K562 (cell line): ENCODE results near the gene GATC. TPM values are rescaled to one million over a fixed set of nuclear protein-coding genes. Genes with fewer than 3 reads are reported as not detected.

Experiments used
- ATAC-seq: fragments of 200-7000 bp; cut with Tn5 transposase; 3 replicates; pipeline ENCODE4 v1.9.1; 2020; ENCODE audit warnings: moderate library complexity
- BruUV-seq: library from RNA; stranded (reverse); fragments of 400-500 nt; replicated peaks from 2 replicates; lab custom pipeline; 2021; lab: Mats Ljungman, UMichigan
- CTCF ChIA-PET: fragments of 300-600 bp; formaldehyde crosslinking; extraction: SDS; loops from one replicate; lab custom pipeline; 2021; ENCODE audit warnings: low intra/inter-chr PET ratio; lab: Yijun Ruan, JAX
- POLR2A ChIA-PET: fragments of 300-600, 350-650 bp; sonication (Branson Sonifier 250); formaldehyde crosslinking; extraction: SDS; loops from one replicate; lab custom pipeline; 2021; ENCODE audit warnings: antibody characterized with exemption, inconsistent platforms; lab: Yijun Ruan, JAX
- DNase-seq, 4 experiments: peaks; one replicate each; pipeline versions ENCODE4 v3.0.0 to v3.0.0-alpha.2; 2011 to 2018; ENCODE audit warnings: low spot score in 3 of 4, mixed read lengths in 3 of 4; ENCODE audit errors: extremely low read depth in 1 of 4
- FAIRE-seq: peaks from 2 replicates; lab custom pipeline; 2011; peaks lifted over from hg19 to GRCh38; lab: Jason Lieb, UNC
- H2AFZ ChIP-seq: 2 replicates; pipeline ENCODE4 v1.6.0; 2011; ENCODE audit warnings: low read depth, low read length, control low read depth, inconsistent platforms
- H3K27ac ChIP-seq: fragments of 200-600 bp; 3 replicates; pipeline ENCODE4 v1.8.0; 2011; ENCODE audit warnings: low read depth, mild to moderate bottlenecking, control low read depth, inconsistent platforms, low read length, moderate library complexity, mixed read lengths; ENCODE audit errors: extremely low read depth
- H3K27me3 ChIP-seq, 2 experiments: fragments of 300-600 bp in 1 of 2; 2 replicates in 1 of 2; 3 replicates in 1 of 2; pipeline versions ENCODE4 v1.6.0 to v1.8.0; 2011; ENCODE audit warnings: inconsistent platforms in 2 of 2, low read length in 2 of 2, mild to moderate bottlenecking in 1 of 2, mixed read lengths in 1 of 2, moderate library complexity in 1 of 2; ENCODE audit not compliant: control insufficient read depth in 2 of 2, insufficient read depth in 2 of 2
- H3K36me3 ChIP-seq: fragments of 300-600 bp; 3 replicates; pipeline ENCODE4 v1.8.0; 2011; ENCODE audit warnings: mild to moderate bottlenecking, low read length, inconsistent platforms; ENCODE audit not compliant: control insufficient read depth, insufficient read depth
- H3K4me1 ChIP-seq, 2 experiments: fragments of 200-600 bp in 1 of 2; replicated peaks in 1 of 2; 2 replicates in 1 of 2; 3 replicates in 1 of 2; pipeline versions ENCODE4 v1.5.1 to v1.8.0; 2011; ENCODE audit warnings: inconsistent platforms in 2 of 2, low read length in 2 of 2, mild to moderate bottlenecking in 1 of 2, mixed read lengths in 1 of 2, moderate library complexity in 1 of 2; ENCODE audit not compliant: control insufficient read depth in 2 of 2, insufficient read depth in 2 of 2
- H3K4me2 ChIP-seq: 2 replicates; pipeline ENCODE4 v1.6.1; 2011; ENCODE audit warnings: low read length, control low read depth, inconsistent platforms, mixed read lengths; ENCODE audit not compliant: insufficient read depth
- H3K4me3 ChIP-seq: fragments of 200-600 bp; sonication (generic), shearing (Covaris generic); 2 replicates; pipeline ENCODE4 v1.5.1; 2016; ENCODE audit warnings: control low read depth, inconsistent platforms
- H3K79me2 ChIP-seq: fragments of 200-600 bp; 3 replicates; pipeline ENCODE4 v1.8.0; 2011; ENCODE audit warnings: low read length, inconsistent platforms; ENCODE audit not compliant: control insufficient read depth, insufficient read depth
- H3K9ac ChIP-seq, 2 experiments: 2 replicates each; pipeline versions ENCODE4 v1.6.0 to v1.6.1; 2011; ENCODE audit warnings: low read depth in 2 of 2, low read length in 2 of 2, control low read depth in 1 of 2, inconsistent platforms in 1 of 2, mild to moderate bottlenecking in 1 of 2, mixed read lengths in 1 of 2; ENCODE audit not compliant: insufficient read depth in 1 of 2
- H3K9me1 ChIP-seq: one replicate; pipeline ENCODE4 v1.6.0; 2011; ENCODE audit warnings: inconsistent platforms, mild to moderate bottlenecking, low read length, moderate library complexity; ENCODE audit not compliant: control insufficient read depth, insufficient read depth
- H3K9me3 ChIP-seq: replicated peaks from 2 replicates; pipeline ENCODE4 v1.5.1; 2011; ENCODE audit warnings: low read depth, low read length, inconsistent platforms; ENCODE audit not compliant: control insufficient read depth, insufficient read depth
- H4K20me1 ChIP-seq: replicated peaks from 2 replicates; pipeline ENCODE4 v1.6.1; 2011; ENCODE audit warnings: low read length, inconsistent platforms, mixed read lengths; ENCODE audit not compliant: control insufficient read depth, insufficient read depth
- ZFP36 ChIP-seq: fragments of 150-350 bp; IDR thresholded peaks from 2 replicates; pipeline ENCODE4 v1.6.1; 2018; ENCODE audit warnings: low read length, low read depth; ENCODE audit not compliant: partially characterized antibody
- WGBS: fragments of 100-300 bp; shearing (Covaris generic); methylation state at CpG from one replicate; pipeline ENCODE4 v1.1.6; 2016; ENCODE audit warnings: low coverage, mixed read lengths; ENCODE audit not compliant: insufficient coverage; ENCODE audit errors: missing lambda C conversion rate; 5-methylcytosine and 5-hydroxymethylcytosine counted together
- in situ Hi-C: fragments of 300-500 bp; cut with MboI; formaldehyde crosslinking; loops from 4 replicates; pipeline ENCODE4 v1.15.0; 2018; ENCODE audit warnings: inconsistent platforms, mixed read lengths
- intact Hi-C: fragments of 100-400 bp; cut with micrococcal nuclease; formaldehyde crosslinking; loops from 2 replicates; pipeline ENCODE4 v1.14.2; 2022
- polyA plus RNA-seq, 8 experiments: library from polyadenylated mRNA; depleted of rRNA in 4 of 8; stranded (reverse) in 5 of 8; unstranded in 3 of 8; fragments of >200 nt; fragmentation: Nextera tagmentation in 2 of 8; fragmentation: Illumina TruSeq in 1 of 8; extraction: Ambion mirVana in 2 of 8; extraction: Trizol in 1 of 8; gene quantifications; 2 replicates each; pipeline versions ENCODE4 v1.2.1 to v1.2.3, GENCODE V29; 2011 to 2014; ENCODE audit warnings: inconsistent platforms in 1 of 8, missing spikeins in 1 of 8
- total RNA-seq, 7 experiments: library from RNA; depleted of rRNA in 6 of 7; stranded (reverse); fragments of >200 nt in 6 of 7; fragmentation: Illumina TruSeq in 2 of 7; extraction: Trizol in 2 of 7; gene quantifications; 2 replicates each; pipeline versions ENCODE4 v1.2.1 to v1.2.3, GENCODE V29; 2011 to 2021; ENCODE audit warnings: low replicate concordance in 1 of 7
- TF ChIP-seq, protein P1 (sequence below), 2 experiments: IDR thresholded peaks in 1 of 2; conservative IDR thresholded peaks in 1 of 2; 2 replicates each; pipeline ENCODE4 v1.6.1; 2016; ENCODE audit warnings: low read depth in 2 of 2, mild to moderate bottlenecking in 1 of 2, missing compliant biosample characterization in 1 of 2, missing genetic modification characterization in 1 of 2, moderate library complexity in 1 of 2

GATC gene
- total and polyA plus RNA-seq, 9 of the 15 experiments (the other 6 are each of a cell fraction or from before 2014, with no cell fraction given): 5.8 to 52.6 (median 28.2) TPM

GRCh38 chr12:120479458-120479857, 33.2 kb downstream of the GATC start:
- 0 out of 4 replicates have a peak overlapping the region, but pooled peaks of 1 of the 2 experiments have one; percentile 28 for H3K9ac ChIP-seq
- TF ChIP-seq, protein P1, sequence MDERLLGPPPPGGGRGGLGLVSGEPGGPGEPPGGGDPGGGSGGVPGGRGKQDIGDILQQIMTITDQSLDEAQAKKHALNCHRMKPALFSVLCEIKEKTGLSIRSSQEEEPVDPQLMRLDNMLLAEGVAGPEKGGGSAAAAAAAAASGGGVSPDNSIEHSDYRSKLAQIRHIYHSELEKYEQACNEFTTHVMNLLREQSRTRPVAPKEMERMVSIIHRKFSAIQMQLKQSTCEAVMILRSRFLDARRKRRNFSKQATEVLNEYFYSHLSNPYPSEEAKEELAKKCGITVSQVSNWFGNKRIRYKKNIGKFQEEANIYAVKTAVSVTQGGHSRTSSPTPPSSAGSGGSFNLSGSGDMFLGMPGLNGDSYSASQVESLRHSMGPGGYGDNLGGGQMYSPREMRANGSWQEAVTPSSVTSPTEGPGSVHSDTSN (CRISPR knock-in tag; IDR thresholded peaks at IDR 0.05; ENCODE audit: low read depth): no peak
- TF ChIP-seq, protein P1 (tag; conservative IDR thresholded peaks at IDR 0.05; ENCODE audit: low read depth): no peak
- peak; percentile 92 for TF ChIP-seq ZFP36
- TF ChIP-seq, all 486 proteins: peak for 1
- Histone ChIP-seq H3K9me1 (peaks cover 5% of the 10 kb centered on the region), H3K9me3 (no peaks in the 10 kb centered on the region), H2AFZ (no peak overlapping the region), H3K4me2 (no peak overlapping the region), H4K20me1 (no peaks in the 10 kb centered on the region), H3K36me3 (peaks cover 13% of the 10 kb centered on the region; the same call in 2 of the 3 replicates), H3K4me1 (peaks cover 20 to 41% of the 10 kb centered on the region in 2 experiments), H3K4me3 (no peak overlapping the region), H3K27ac (0 out of 3 replicates have a peak overlapping the region, but pooled peaks have one; percentile 66), H3K27me3 (no peaks in the 10 kb centered on the region; a peak in 1 of 5 replicates), H3K79me2 (peaks cover 27% of the 10 kb centered on the region)
- BruUV-seq: no TSS peak
- intact Hi-C loops: no loop called here
- WGBS: 71% methylated on average over 1 of the region's 1 CpG
- peak; percentile 13; the same call in 2 of the 3 replicates for ATAC-seq
- ChIA-PET POLR2A (interaction anchor here (0.9 to 1.6 kb wide), 5 partner anchors 9 to 17 kb away, joined by 3 to 5 read pairs (median 3); partner anchors contain the start of gene SRSF9), CTCF (no interaction called here)
- in situ Hi-C loops: no loop called here
- DNase-seq: no peak
- FAIRE-seq: peak; percentile 42
